Frontal cortex (tissue), 4 donors: ENCODE results near the gene PTCD1. TPM values are rescaled to one million over a fixed set of nuclear protein-coding genes. Genes with fewer than 3 reads are reported as not detected.
"Not testable (repeated sequence)": the region's sequence is repeated elsewhere in the genome, so short reads cannot be mapped to it uniquely, and the experiment has no call there.

ENCODE experiments used
- DNase-seq, 2 donors: peaks; one replicate each; pipeline ENCODE4 v3.0.0; 2012; ENCODE audit warnings: low spot score in 2 of 2
- FAIRE-seq: peaks from 2 replicates; lab custom pipeline; 2012; peaks lifted over from hg19 to GRCh38; lab: Jason Lieb, UNC
- total RNA-seq: library from RNA; depleted of rRNA; stranded (reverse); fragments of >200 nt; gene quantifications from one replicate; pipeline ENCODE4 v1.2.3, GENCODE V29; 2014
- donor health status: control.
- donor health status: control.
- donor health status: control.

Gene PTCD1
- total RNA-seq, 1 donor from 2014 or later, result 5.7 TPM

DNA sequence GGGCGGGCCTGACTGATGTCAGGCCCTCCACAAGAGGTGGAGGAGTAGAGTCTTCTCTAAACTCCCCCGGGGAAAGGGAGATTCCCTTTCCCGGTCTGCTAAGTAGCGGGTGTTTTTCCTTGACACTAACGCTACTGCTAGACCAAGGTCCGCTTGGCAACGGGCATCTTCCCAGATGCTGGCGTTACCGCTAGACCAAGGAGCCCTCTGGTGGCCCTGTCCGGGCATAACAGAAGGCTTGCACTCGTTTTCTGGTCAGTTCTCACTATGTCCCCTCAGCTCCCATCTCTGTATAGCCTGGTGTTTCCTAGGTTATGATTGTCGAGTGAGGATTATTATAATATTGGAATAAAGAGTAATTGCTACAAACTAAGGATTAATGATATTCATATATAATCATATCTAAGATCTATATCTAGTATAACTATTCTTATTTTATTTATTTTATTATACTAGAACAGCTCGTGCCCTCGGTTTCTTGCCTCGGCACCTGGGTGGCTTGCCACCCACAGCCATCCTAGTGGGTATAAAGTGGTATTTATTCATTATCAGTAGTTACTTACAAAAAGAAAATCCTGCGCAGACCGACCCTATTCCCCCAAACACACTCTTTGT, 23.0 kb downstream of the PTCD1 start:
- FAIRE-seq, DNase-seq: not testable (repeated sequence)

DNA sequence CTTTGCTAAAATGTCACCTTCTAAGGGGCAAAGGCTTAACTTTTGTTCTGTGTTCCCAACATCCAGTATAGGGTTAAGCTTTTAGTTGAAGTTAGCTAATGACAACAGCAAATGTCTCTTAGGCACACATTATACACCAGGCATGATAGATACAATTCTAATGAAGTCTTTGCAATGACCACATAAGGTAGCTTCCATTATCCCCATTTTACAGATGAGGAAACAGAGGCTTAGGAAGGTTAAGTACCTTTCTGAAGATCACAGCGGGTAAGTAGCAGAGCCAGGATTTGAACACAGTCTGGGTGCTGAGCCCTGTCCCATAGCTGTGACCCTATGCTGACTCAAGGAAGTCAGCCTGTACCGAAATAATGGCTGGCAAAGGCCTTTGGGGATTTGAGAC, 28.0 kb downstream of the PTCD1 start:
- FAIRE-seq (no peak), DNase-seq (no peak)

DNA sequence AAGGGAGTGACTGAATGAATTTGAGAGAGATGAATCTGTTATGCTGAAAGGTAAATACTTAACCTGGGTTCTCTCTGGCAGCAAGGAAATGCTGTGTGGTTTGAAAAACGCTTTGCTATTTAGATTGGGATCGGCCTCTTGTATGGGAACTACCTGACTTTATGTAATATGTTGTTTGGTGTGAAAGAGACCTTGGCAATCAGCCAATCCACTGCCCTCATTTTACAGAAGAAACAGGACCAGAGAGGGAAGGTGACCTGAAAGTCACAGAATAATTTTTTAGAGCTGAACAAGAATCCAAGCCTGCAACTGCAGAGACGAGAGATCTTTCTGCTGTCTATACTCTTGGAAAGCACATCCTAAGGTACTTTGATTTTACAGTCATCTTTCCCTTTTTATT, 28.8 kb downstream of the PTCD1 start:
- FAIRE-seq (no peak), DNase-seq (no peak)

DNA sequence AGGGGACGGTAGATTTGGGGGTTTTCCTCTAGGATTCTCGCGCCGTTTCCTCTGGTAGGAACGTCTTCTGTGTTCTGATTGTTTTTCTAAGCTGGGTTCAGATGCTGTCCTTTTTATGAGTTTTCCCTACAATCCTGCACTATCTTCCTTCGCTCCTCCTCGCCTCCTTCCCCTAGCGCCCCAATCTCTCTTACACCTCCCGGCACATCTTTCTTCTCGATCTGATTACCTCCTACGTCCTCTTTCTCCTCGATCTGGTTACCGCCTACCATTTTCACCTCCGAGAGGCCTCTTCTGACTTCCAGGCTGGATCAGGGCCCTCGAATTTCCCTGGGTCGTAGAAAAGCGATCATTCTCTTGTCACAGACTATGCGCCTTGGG, 29.4 kb downstream of the PTCD1 start:
- FAIRE-seq (no peak), DNase-seq (no peak)

DNA sequence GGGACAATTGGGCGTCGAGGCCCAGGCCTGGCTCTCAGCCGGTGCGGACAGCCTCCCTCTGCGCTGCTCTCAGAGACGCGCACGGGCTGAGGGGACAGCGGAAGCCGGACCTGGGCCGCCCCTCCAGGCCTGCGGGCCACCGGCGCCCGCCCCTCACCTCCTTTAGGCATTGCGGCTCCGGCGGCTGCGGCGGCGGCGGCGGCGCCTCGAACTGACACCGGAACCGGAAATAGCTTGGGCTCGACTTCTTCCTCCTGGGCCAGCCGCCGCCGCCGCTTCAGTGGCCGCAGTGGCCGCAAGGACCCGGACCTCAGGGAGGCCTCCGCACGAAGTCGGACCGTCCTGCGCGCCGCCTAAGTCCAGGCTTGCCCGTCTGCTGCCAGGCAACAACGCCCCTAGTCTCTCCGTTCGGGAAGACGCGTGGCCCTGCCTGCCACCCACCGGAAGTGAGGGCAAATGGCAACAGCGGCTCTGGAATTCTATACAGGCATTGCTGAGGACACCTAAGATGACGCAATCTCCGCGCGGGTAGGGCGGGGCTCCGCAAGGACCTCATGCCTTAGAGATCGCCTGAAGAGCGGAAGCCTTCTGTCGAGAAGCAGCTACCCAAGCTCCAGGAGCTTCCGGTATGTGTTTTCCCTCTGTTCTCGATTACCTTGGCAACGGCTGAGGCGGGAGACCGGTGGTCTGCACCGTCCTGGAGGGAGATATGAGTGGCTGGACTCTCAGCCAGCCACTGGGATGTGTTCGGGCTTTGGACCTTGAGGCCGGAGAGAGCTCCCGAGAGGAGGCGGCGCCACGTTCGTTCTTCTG, 30.0 kb downstream of the PTCD1 start, which contains the start of the genes BUD31 and PDAP1:
Gene BUD31, plus strand, starts transcription at position 591 of the 813 bp plus-strand sequence. CDS start 2,124 bp downstream, outside the sequence.
Gene PDAP1, minus strand, starts transcription at position 219 of the 813 bp plus-strand sequence. Its CDS starts 49 bp downstream, at position 170.
- DNase-seq (peak; percentile 94), FAIRE-seq (no peak)

DNA sequence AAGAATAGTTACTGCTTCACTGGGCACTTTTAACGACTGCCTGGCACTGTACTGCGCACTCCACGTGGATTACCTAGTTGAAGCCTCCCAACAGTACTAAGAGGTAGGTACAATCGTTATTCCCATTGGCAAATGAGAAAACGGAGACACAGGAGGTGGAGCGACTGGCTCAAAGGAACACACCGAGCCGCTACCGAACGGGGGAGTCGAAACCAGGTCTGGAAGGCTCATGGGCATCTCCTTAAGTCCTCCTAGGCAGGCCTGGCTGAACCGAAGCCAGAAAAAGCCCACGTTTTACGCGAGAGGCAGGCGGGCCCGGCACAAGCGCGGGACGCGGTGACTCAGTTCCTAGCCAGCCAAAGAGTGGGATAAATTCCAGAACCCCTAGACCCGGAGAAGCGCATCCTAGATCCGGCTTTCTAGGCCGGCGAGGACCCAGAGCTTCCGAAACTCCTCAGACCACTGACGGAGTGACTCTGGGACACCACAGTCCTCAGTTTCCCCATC, 30.7 kb downstream of the PTCD1 start:
- peak in 1 of 2 donors; percentile 74 for DNase-seq
- FAIRE-seq, result no peak

DNA sequence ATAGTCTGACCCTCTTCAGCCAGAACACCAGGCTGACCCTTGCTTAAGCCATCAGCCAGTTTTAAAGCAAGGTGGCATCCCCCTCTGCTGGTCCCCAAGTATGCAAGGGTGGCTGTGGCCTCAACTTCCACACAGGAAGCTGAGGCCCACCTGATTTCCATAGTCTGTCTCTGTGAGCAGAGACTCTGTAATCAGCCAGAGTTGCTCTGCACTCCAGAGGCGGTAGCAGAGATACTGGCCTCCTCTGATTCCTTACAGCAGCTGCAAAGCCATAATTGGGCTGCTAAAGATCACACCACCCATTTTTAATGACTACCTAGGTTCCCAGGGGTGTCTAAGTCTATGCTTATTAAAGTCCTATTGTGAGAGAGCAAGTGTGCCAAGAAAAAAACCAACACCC, 32.0 kb downstream of the PTCD1 start:
- FAIRE-seq, result no peak
- no peak for DNase-seq

DNA sequence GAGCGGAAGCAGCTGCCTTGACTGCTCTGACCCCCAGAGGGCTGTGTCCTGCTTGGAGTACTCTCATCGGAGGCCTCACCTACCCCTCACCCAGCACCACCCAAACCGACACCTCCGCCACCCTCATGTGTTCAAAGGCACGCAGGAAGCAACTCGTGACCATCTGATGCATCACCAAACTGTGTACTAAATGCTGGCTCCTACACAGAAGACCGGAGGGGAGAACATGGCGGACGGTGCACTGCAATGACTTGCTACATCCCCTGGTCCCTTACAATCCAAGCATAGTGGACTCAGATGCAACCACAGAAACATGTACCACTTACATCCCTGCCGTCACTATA, 33.6 kb downstream of the PTCD1 start:
- DNase-seq (no peak), FAIRE-seq (no peak)

DNA sequence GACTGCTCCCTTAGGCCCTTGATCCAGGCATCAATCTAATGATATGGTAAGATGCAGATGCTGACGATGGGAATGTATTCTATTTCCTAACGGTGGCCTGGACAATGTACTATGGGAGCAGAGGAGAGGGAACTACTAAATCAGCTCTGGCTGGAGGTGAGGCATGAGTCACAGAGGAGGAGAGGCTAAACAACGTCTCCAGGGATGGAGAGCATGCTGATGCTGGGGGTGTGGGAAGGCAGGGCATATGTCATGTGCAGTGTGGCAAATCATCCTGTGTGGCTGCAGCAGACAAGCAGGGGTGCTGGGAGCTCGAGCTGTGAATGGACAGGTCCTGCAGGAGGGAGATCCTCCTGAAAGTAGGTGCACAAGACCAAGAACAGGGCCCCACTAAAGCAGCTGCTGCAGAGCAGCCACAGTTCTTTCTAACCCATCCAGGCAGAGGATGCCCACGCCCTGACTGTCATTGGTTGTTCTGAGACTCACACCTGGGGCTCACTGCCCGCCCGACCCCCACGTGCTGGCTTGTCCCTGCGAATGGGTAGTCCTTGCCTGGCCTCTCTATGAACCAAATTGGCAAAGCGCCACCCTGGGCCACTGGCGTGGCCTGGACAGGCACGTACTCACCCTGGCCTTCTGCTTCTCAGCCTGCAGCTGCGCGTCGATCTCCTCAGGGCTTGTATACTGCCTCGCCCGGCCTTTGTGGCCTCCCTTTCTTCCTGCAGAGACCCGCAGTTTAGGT, 34.2 kb downstream of the PTCD1 start:
- FAIRE-seq (no peak), DNase-seq (no peak)

DNA sequence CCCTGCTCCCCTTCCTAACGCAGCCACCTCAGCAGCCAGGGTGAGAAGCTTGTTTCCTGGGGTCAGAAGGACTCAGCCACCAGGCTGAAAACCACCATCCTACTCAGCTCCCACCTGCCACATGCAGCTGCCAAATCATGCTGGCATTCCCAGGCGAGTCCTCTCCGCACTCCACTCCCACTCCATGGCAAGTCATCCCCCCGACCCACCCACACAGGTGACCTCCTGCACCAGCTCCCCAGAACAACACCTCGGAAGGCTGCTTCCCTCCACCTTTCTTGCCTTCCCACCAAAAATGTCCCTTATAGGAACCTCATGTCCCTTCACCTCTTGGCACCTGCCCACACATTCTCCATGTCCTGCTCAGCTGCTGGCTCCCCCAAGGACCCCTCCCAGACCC, 34.8 kb downstream of the PTCD1 start:
- DNase-seq (no peak), FAIRE-seq (no peak)

DNA sequence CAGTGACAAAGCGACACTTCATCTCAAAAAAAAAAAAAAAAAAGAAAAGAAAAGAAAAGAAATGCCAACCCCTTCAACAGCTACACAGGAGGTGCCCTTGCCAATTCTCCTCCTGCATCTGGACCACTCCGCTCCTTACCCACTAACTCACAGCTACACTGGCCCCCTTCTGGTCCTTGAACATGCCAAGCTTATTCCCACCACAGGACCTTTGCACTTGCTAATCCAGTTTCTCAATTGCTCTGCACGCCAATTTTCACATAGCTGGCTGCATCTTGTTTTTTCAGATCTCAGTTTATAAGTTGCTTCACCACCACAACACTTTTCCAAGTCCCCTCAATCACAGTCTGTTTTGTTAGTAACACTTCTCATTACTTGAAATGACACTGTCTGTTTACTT, 35.7 kb downstream of the PTCD1 start:
- FAIRE-seq, result no peak
- DNase-seq, result no peak

DNA sequence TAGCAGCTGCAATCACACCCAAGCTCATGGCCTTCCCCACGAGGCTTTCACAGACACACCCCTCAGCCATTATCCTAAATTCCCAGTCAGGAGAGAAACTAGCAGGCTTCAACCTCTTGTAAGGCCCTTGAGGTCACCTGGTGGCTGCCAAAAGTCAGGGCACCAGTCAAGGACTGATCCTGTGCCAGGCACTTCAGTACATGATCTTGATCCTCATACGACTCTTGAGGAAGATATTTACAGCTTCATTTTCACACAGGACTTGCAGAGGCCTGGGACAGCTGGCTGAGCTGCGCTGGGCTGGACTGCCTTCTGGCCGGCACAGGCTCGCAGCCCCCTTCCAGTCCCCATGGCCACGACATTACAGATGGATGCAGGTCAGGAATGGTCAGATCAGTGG, 39.0 kb downstream of the PTCD1 start:
- FAIRE-seq (no peak), DNase-seq (no peak)

DNA sequence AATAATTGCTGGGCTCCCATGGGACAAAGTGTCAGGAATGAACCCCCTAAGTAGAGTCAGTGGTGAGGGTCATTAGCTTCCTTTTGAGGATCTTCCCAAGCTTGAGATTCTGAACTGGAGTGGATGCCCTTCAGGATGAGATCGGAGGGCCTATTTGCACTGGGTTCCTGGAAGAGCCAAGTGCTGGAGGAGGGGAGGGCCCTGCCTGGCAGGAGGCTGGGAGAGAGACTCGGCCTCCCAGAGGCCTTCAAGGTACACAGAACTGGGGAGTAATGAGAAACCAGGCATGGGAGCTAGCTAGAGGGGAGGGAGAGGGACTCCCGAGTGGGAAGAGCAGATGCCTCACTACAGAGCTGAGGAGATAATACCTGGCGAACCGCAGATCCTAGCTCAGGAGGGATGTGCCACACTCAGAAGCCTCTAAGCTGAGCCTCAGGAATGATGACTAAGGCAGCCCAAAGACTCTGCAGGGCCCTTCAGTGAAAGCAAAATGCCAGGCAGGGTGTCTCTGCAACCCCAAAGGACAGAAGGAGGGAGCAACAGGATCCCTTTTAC, 39.6 kb downstream of the PTCD1 start:
- DNase-seq (no peak), FAIRE-seq (no peak)

DNA sequence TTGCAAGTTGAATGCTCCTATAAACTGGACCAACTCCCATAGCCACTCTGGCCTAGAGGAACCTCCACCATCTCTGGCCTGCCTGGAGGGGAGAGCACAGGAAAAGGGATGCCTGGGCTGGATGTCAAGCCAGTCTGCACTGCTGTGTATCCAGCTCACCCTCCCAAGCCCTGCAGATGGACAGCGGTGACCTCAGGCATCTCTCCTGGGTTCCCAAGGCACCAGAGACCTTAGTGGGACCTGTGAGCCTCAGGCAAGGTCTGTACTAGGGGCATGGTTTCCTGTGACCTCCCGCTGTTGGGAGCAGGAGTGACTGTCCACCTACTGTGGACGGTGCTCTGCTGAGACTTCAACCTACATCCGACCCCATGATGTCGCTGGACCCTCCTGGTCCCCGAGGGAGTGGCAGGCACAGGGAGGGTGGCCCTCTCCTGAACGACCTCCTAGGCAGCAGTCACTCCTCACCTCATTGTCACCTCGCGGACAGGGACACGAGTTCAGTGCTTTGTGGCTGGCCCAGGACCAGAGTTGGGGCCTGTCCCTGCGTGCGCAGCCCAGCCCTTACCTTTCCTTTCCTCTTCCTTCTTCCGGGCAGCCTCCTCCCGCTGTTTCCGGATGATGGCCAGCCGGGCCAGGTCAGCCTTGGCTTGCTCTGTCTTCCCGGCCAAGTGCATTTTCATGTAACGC, 41.2 kb downstream of the PTCD1 start:
- DNase-seq (no peak), FAIRE-seq (no peak)

DNA sequence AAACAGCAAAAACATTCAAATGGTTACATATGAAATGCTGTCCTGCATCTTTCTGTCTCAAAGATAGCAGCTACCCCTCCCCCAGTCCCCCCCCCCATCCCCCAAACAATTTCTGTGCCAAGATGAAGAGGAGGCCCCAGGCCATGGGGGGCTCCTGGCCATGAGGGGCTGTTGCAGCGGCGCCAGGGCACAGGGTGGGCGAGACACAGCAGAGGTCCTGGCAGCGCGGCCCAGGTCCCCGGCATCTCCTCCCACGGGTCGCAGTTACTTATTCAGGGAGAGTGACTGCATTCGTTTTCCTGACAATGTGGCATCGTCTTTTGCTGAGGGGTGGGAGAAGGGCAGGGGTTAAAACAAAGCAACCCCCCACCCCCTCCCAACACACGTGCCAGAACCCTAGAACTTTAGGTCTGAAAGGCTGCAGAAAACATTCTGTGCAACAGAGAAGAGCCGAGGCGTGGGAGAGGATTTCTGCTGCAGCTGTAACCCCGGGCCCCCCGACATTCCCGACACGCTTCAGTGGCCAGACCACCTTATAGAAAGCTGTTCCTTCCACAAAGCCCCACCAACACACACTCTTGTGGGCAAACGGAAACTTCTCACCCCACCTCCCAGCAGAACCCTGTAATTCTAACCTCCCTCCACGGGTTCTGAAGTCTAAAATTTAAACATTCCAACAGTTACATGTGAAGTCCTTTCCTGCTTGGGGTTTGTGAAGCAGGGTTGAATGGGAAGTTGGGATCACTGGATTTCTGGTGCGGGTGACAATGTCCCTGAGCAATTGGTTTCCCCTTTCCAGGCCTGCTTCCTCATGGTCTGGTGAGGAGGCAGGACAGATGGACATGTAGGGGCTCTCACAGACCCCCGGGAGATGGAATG, 41.9 kb downstream of the PTCD1 start:
- DNase-seq (no peak), FAIRE-seq (no peak)

DNA sequence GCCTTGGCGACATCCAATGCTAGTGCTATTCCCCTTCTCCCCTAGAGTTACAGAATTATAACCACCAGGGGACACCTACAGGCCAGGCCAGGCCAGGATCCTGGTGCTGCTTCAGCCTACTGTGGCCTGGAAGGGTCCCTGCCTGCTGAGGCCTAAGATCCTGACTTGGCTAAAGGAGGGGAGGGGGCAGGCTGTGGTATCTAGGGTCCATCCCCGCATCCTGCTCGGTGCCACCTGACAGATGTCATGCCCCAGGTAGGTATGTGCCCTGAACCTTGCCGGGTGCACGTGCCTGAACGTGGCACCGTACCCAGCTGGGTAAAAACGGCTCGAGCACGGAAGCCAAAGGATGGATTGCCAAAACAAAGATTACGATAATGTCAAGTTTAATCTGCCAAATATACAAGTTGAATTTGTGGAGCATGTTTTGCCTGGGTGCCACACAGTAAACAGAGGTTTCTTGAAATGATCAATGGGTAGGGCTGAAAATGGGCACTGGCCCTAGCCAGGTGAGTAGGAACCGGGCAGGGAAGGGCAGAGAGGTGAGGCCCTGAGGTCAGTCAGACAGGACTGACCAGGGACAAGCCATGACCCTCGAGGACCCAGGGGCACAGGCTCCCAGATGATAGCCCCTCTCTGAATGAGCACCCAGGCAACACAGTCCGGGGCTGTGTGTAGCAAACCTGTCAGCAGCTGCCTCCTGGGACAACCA, 42.8 kb downstream of the PTCD1 start:
- FAIRE-seq, result no peak
- no peak for DNase-seq

DNA sequence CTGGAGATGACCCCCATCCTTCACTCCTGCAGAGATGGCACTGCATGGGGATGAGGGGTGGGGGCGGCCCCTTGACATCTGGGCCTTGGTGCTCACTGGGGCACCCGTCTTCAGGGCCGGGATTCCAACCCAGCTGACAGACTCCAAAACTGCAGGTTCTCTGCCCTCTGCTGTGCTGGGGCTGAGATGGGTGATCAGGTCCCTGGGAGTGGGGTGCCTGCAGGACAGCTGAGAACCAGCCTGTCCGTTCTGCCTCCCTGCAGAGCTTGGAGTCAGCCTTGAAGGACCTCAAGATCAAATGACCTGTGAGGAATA, 44.5 kb downstream of the PTCD1 start:
- DNase-seq (no peak), FAIRE-seq (no peak)
